Myocyte (in vitro differentiated cells): ENCODE data around the gene CAPZA1. TPM values are rescaled to one million over a fixed set of nuclear protein-coding genes. Genes with fewer than 3 reads are reported as not detected.
"Not testable (repeated sequence)": the region's sequence is repeated elsewhere in the genome, so short reads cannot be mapped to it uniquely, and the experiment has no call there.

Experiments
- DNase-seq: peaks from one replicate; pipeline ENCODE4 v3.0.0-alpha.2; 2012; ENCODE audit warnings: low read depth
- total RNA-seq: library from RNA; depleted of rRNA; stranded (reverse); fragments of >200 nt; gene quantifications from 2 replicates; pipeline ENCODE4 v1.2.3, GENCODE V29; 2014

The CAPZA1 gene
- total RNA-seq, 1 donor from 2014 or later: 193 TPM

DNA sequence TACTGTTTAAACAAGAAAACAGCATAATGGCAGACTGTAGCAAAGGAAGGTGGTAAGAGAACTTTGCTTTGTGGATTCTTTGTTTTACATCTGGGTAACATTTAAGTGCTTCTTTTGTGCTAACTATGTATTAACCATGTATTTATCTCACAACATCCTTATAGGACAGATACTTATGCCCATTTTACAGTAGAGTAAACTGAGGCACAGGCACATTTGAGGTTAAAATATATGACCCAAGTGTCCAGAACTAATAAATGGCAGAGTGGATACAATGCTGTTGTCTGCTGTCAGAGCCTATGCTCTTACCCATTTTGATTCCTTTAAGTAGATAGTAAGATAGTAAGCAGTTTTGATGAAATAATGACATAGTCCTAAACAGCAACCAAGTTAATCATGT lies 7.3 kb downstream of the CAPZA1 start:
- no peak for DNase-seq

DNA sequence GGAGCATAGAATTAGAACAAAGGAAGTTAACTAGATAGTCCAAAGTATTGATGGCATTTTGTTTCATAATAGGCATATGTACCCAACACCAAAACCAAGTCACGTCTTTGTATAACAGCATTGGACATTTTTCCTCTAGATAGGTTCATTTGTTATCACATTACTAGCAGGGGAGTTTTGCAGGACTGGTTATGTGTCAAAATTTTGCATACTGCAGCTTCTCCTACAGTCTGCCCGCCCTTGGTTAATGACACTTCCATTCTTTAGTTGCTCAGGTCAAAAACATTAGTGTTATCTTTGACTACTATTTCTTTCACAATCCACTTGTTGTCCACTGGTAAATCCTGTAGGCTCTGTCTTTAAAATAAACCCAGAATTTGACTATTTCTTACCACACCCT lies 8.9 kb downstream of the CAPZA1 start:
- no peak for DNase-seq

DNA sequence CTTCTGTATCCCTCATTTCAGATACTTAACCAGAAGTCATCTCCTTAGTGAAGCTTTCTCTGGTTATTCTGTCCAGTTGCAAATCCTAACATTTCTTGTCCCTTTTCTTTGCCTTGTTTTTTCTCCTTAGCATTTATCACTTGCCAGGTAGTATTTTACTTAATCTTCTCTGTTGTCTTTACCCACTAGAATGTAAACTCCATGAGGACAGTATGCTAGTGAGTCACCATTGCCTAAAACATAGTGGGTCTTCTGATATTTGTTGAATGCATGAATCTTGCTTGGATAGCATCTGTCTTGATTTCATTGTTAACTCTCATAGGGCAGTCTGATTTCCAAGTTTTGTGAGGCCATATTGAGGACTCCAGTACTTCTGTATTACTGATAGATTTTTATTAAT lies 9.6 kb downstream of the CAPZA1 start:
- DNase-seq: no peak

DNA sequence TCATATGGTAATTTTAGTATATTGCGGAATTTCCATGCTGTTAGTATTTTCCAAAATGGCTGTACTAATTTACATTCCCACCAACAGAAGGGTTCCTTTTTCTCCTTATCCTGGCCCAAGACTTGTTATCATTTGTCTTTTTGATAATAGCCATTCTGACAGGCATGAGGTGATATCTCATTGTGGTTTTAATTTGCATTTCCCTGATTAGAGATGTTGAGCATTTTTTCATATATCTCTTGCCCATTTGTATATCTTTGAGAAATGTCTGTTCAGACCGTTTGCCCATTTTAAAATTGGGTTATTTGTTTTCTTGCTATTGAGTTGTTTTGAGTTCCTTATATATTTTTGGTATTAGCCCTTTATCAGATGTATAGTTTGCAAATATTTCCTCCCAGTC lies 14.0 kb downstream of the CAPZA1 start:
- no peak for DNase-seq

DNA sequence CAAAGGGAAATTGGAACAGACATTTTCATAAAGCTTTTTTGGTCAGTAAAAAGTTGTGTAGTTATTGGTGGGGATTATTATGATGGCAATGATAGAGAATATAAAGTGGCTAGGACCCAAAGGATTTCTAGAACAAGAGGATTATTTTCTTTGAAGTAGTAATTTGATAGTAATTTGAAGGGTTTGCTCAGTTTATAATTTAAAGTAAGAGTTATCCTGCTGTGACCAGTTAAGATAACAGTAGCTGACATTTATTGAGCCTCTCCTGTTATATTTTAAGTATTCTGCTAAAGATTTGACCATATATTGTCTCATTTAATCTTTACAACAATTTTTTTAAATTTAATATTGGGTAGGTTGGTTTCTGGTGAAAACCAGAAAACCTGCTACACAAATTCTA lies 14.7 kb downstream of the CAPZA1 start:
- no peak for DNase-seq

DNA sequence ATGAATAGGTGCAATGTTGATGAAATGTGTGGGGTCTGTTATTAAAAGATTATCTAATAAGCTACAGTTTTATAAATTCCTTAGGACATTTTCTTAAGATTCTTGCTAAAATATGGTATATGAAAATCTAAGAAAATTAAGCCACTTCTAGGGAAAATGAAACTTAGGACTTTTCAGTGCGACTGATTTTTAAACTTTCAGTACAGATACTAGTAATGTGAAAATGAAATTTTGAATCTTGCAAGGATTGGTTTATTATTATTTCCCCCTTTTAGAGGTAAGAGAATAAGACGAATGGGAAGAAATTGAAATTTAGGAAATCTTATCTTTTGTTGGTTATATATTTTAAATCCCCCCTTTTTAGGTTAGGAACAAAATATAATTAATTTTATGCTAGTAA lies 16.4 kb downstream of the CAPZA1 start:
- DNase-seq: no peak

DNA sequence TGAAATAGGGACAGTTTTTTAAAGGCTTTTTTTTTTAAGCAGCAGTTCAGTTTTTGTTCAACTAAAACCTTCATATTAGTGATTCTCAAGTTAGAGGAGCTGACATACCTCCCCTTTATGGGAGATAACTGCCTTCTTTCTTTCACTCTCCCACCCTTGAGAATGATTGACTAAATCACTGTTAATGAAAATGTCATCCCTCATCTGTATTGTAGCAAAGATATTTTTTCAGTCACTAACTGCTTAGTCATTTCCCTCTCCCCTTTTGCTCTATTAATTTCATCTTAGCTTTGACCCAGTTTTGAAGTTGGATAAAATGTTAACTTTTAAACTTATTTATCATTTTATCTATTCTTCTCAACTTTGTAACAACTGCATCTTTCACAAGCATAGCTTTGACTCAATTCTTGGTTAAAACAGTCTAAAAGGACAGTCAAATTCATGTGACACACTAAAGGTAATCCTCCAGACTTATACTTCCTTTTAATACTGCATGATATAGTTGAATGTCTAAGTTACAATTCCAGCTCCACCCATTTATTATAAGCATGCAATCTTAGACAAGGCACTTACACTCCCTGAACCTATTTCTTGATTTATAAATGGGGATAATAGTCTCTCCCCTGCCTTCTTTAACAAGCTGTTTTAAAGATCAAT lies 17.1 kb downstream of the CAPZA1 start:
- DNase-seq: no peak

DNA sequence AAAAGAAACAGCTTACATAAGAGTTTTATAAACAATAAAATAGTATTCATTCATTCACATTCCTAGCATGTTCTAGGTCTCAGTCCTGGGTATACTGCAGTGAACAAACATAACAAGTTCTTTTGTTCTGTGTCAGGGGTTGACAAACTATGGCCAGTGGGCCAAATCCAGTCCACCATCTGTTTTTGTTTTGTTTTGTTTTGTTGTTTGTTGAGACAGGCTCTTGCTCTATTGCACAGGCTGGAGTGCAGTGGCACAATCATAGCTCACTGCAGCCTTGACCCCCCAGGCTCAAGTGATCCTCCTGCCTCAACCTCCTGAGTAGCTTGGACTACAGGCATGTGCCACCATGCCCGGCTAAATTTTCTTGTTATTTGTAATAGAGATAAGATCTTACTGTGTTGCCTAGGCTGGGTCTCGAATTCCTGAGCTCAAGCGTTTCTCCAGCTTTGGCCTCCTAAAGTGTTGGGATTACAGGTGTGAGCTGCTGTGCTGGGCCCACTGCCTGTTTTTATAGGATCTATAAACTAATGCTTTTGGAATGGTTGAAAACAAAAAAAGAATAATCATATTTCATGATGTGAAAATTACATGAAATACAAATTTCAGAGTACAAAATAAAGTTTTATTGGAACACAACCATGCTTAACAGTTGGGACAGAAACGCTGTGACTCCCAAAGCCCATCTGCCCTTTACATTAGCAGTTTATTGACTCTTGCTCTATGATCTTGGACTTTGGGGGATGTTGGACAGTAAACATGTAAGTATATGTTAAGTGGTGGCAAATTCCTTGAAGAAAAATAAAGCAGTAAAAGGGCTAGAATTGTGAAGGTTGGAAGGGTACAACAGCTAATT lies 17.9 kb downstream of the CAPZA1 start:
- DNase-seq: no peak

DNA sequence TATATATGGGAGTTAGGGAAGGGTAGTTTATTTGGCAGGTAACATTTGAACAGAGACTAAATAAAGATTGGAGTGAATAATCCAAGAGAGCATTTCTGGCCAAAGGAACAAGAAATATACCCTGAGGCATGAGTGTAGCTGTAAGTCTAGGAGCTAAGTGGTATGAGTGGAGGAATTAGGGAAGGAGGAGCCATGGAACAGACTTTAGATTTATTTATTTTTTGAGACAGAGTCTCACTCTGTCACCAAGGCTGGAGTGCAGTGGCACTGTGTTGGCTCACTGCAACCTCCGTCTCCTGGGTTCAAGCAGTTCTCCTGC lies 18.4 kb downstream of the CAPZA1 start:
- no peak for DNase-seq

DNA sequence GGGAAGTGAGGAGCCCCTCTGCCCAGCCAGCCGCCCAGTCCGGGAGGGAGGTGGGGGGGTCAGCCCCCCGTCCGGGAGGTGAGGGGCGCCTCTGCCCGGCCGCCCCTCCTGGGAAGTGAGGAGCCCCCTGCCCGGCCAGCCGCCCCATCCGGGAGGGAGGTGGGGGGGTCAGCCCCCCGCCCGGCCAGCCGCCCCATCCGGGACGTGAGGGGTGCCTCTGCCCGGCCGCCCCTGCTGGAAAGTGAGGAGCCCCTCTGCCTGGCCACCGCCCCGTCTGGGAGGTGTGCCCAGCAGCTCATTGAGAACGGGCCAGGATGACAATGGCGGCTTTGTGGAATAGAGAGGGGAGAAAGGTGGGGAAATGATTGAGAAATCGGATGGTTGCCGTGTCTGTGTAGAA lies 20.8 kb downstream of the CAPZA1 start:
- DNase-seq: not testable (repeated sequence)

DNA sequence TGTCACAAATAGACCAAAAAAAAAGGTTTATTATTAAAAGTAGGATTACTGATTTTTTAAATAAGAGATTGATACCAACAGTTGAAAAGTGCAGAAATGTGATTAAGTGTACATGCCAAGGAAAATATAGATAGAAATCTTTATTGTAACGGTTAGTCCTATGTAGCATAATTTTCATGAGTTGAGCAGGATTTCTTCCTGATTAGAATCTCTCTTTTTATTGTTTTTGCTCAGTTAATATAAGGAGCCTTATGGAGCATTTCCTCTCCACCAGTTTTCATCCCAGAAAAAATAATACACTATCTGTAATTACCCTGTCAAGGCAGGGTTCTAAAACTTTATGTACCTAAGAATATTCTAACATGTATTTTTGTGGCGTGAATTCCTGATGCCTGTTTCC lies 23.4 kb downstream of the CAPZA1 start:
- DNase-seq: no peak

DNA sequence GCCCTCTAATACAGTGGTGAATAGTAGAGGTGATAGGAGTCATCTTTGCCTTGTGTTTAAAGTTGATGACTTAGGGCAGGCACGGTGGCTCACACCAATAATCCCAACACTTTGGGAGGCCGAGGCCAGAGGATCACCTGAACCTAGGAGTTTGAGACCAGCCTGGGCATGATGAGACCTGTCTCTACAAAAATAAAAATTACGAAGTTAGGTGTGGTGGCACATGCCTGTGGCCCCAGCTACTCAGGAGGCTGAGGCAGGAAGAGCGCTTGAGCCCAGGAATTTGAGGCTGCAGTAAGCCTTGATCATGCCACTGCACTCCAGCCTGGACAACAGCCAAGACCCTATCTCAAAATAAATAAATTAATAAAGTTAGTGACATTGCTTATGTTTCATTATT lies 26.6 kb downstream of the CAPZA1 start:
- DNase-seq: no peak

DNA sequence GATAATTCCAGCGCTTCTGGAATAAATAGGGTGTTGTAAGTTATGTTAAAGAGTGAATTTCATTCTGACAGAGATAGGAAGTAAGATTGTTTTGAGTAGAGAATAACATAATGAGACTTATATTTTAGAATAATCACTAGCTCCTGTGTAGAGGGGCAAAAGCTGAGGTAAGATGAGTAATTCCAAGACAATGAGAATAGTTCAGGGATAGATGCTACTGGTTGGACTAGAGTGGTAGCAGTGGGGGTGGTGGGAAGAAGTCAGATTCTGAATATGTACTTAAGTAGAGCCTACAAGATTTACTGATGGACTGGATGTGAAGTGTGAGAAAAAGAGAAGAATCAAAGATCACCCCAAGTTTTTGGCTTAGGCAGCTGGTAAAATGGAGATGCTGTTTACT lies 31.6 kb downstream of the CAPZA1 start:
- no peak for DNase-seq

DNA sequence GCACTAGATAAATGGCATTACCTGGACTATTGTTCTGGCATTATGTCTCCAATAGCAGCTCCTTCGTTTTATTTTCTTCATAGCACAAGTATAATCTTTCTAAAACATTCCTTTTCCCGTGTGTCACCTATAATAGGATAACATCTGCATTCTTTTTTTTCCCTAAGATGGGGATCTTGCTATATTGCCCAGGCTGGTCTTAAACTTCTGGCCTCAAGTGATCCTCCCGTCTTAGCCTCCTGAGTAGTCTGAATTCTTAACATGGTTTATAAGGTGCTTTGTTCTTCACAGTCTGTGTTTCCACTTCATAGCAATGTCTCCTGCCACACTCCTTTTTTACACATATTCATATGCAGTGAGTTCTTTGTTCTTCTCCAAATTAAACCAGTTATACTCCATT lies 46.2 kb downstream of the CAPZA1 start:
- DNase-seq: no peak

DNA sequence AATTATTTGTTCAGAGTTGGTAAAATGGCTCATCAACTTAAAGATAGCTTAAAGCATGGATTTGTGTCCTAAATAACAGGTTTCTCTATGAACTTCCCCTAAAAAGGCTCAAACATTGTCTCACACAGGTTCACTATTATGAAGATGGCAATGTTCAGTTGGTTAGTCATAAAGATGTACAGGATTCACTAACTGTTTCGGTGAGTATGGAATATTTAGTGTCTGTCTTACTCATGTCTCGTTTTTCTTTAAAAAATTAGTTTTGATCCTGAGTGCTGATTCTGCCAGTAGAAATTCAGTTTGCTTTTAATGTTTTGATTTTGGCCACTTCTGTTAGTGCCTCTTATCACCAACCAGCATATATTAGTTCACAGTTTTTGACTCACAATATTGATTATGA lies 47.3 kb downstream of the CAPZA1 start:
- DNase-seq: no peak

DNA sequence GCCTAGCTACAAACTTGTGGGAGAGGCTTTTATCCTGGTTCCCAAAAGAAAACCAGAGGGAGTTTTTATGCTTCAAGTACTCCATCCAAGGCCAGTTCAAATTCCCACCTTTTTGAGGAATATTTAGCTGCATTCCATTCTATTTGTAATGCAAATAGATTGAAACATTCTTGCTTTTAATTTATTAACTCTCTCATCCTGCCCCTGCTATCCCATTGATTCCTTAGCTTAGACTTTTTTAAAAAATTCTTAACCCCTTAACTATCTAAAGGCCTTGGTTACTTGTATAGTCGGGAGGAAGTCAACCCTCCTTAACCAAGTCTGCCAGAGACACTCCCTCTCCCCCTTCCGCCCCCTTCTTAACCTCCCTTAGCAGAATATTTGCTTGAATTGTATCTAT lies 52.4 kb downstream of the CAPZA1 start:
- no peak for DNase-seq

DNA sequence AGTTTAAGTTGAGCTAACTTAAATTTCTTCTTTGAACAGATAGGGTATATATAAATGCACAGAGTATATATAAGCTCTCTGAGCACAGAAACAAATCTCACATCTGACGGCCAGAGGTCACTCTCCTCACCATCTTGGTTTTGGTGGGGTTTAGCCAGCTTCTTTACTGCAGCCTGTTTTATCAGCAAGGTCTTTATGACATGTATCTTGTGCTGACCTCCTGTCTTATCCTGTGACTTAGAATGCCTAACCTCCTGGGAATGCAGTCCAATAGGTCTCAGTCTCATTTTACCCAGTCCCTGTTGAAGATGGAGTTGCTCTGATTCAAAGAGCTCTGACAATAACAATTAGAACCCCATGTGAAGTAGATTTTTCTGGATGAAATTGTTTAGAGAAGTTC lies 53.2 kb downstream of the CAPZA1 start:
- no peak for DNase-seq

DNA sequence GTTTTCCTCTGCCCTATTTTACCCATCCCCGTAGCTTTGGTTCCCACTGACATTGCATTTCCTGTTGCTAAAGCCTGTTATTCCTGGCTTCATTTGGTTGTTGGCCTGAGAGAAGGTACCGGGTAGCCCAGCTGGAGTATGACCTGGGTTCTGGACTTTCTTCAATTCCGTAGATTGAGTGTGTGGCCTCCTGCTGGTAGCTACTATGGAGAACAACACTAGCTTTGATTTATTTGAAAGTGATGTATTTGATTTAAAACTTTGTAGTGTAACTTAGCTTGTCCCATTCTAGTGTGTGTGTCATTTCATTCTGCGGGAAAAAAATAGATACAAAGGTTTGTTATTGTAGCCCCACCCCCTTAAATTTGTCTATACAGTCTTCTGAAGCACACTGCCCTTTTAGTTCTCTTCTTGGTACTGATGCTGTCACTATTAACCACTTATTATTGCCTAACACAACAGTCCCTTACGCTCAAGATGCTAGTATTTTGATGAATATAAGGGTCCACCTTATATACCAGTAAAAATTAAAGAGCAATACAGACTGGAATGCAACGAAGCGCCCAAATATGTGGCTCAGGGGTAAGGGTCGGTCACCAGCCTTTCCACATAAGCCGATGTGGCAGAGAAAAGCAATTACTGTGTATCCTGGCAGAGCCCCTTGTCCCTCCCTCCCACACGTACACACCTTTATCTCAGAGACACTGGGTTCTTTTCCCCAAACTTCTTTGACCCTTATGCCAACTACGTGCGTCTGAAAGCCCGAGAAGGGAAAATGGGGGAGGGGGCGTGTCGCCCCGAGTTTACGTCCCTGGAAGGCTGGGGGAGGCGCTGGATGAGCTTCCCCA lies 54.2 kb downstream of the CAPZA1 start:
- DNase-seq: peak; percentile 55

DNA sequence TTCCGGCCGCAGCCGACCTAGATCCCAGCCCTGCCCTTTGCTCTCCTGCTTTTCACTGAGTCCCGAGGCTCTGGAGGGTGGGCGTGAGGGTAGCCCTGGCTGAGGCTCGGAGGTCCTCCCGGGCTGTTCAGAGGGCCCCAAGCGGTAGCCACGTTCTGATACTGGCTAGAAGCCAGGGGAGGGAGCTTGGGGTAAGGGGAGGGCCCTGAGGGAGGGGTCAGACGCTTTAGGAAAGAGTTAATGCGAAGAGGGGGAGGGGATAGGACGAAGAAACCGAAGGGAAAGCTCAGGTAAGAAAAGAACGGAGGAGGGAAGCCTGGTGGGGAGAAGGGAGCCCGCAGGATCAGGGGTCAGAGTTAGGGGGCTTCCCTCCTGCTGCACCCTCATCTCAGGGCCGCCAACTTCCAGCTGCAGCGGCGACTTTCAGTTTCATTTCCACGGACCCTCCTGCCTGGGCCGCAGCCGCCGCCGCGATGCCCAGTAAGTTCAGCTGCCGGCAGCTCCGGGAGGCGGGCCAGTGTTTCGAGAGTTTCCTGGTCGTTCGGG lies 54.9 kb downstream of the CAPZA1 start, which contains the start of gene MOV10:
Gene MOV10, plus strand, starts transcription at position 220 of the 546 bp plus-strand sequence. Its CDS starts 254 bp downstream, at position 474.
- peak; percentile 80 for DNase-seq

DNA sequence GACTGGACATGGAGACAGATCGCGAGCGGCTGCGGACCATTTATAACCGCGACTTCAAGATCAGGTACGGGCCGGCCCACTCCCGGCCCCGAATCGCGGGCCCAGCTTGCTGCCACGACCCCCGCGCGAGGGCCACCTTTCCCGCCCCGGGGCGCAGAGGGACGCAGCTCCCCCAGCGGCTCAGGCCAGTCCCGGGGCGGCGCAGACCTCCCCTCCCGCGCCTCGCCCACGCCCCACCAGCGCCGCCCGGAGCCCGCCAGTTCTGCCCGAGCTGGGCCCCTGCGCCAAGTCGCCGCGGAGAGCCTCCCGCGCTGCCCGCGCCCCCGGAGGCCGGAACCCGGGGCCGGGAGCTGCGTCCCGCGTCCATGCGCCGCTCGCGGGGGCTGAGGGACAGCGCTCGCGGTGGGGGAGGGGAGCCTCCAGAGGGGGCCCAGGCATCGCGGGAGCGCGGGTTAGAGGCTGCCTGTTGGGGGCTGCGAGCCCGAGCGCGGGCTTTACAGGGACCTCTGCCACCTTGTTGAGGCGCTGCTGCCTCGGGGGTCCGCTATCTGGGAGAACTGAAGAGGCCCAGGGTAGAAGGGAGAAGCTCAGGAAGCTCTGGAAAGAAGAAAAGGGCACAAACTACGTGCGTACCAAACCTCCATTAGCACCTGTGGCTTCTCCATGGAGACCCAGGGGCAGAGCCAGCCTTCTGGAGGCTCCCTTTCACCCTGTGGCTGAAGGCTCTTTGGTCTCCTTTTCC lies 55.5 kb downstream of the CAPZA1 start:
- DNase-seq: peak; percentile 52
